22Rv1 (cell line): ENCODE data around the gene NSUN2.

Experiments
- H3K27ac ChIP-seq: fragments of 450-650 bp; 2 replicates; pipeline ENCODE4 v1.5.1; 2017
- ZFX ChIP-seq: fragments of 450-650 bp; IDR thresholded peaks from 2 replicates; pipeline ENCODE4 v1.6.1; 2017; ENCODE audit warnings: antibody characterized with exemption, borderline replicate concordance
- TF ChIP-seq, protein P1 (sequence below): fragments of 450-650 bp; IDR thresholded peaks from 2 replicates; pipeline ENCODE4 v1.5.1; 2017; ENCODE audit warnings: mild to moderate bottlenecking

Gene NSUN2

DNA sequence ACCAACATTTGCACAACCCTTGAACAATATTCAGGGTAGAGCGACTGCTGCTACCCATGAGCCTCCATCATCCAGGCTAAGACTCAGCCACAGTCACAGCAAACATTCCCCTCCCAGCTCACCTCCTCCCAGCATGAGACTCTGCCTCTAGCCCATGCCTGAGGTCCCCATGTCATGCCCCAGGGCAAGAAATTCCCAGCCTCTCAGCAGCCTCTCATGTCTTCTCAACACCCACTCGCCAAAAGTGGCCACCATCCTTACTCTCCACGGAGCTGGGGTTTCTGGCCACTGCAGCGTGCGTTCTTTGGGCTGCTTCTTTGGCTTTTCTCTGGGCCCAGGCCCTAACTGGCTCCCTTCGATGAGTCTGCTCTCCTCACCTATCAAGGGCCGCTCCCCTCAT lies 82.2 kb downstream of the NSUN2 start:
- TF ChIP-seq, protein P1, sequence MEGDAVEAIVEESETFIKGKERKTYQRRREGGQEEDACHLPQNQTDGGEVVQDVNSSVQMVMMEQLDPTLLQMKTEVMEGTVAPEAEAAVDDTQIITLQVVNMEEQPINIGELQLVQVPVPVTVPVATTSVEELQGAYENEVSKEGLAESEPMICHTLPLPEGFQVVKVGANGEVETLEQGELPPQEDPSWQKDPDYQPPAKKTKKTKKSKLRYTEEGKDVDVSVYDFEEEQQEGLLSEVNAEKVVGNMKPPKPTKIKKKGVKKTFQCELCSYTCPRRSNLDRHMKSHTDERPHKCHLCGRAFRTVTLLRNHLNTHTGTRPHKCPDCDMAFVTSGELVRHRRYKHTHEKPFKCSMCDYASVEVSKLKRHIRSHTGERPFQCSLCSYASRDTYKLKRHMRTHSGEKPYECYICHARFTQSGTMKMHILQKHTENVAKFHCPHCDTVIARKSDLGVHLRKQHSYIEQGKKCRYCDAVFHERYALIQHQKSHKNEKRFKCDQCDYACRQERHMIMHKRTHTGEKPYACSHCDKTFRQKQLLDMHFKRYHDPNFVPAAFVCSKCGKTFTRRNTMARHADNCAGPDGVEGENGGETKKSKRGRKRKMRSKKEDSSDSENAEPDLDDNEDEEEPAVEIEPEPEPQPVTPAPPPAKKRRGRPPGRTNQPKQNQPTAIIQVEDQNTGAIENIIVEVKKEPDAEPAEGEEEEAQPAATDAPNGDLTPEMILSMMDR: no peak
- no peak for TF ChIP-seq ZFX
- no peak overlapping the region for H3K27ac ChIP-seq
